ENCODE results near the gene CHAF1A.

Gene CHAF1A

GRCh38 chr19:4415352-4415751 is 12.9 kb downstream of the CHAF1A start:
- no peak for TF ChIP-seq FOXP2 (optimal IDR thresholded peaks at IDR 0.05; ENCODE audit: borderline replicate concordance, extremely low read depth, extremely low read length, insufficient read depth)

GRCh38 chr19:4416268-4416667 is 13.8 kb downstream of the CHAF1A start:
- TF ChIP-seq SIN3A (IDR thresholded peaks at IDR 0.05; ENCODE audit: borderline replicate concordance, insufficient read depth, low read length) (no peak), REST (IDR thresholded peaks at IDR 0.05; ENCODE audit: insufficient read depth in 1 of 2, low read depth in 2 of 2, low read length in 2 of 2) (no peak), TAF1 (IDR thresholded peaks at IDR 0.05; ENCODE audit: borderline replicate concordance, insufficient read depth, low read length) (no peak), POLR2AphosphoS5 (IDR thresholded peaks at IDR 0.05; ENCODE audit: low read depth, low read length) (no peak), FOXP2 (optimal IDR thresholded peaks at IDR 0.05; ENCODE audit: borderline replicate concordance, extremely low read depth, extremely low read length, insufficient read depth) (no peak)

GRCh38 chr19:4423416-4424126 is 21.1 kb downstream of the CHAF1A start:
- TF ChIP-seq SIN3A (IDR thresholded peaks at IDR 0.05; ENCODE audit: borderline replicate concordance, insufficient read depth, low read length) (no peak), FOXP2 (optimal IDR thresholded peaks at IDR 0.05; ENCODE audit: borderline replicate concordance, extremely low read depth, extremely low read length, insufficient read depth) (no peak)

DNA sequence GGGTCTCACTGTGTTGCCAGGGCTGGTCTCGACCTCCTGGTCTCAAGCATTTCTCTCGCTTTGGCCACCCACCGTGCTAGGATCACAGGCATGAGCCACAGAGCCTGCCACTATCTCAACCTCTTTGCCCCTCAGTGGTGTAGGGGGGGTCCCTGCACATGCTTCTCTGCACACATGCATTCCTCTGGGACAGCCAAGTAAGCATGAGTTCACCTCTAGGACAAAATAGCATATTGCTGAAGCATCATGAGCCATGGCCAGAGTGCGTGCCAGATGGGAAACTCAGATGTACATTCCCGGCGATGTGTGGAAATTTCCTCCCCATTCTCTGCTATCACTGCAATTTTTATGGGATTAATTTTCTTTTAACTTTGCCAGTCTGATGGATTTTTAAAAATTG is 23.1 kb downstream of the CHAF1A start:
- no peak for TF ChIP-seq POLR2AphosphoS5 (IDR thresholded peaks at IDR 0.05; ENCODE audit: low read depth, low read length)

DNA sequence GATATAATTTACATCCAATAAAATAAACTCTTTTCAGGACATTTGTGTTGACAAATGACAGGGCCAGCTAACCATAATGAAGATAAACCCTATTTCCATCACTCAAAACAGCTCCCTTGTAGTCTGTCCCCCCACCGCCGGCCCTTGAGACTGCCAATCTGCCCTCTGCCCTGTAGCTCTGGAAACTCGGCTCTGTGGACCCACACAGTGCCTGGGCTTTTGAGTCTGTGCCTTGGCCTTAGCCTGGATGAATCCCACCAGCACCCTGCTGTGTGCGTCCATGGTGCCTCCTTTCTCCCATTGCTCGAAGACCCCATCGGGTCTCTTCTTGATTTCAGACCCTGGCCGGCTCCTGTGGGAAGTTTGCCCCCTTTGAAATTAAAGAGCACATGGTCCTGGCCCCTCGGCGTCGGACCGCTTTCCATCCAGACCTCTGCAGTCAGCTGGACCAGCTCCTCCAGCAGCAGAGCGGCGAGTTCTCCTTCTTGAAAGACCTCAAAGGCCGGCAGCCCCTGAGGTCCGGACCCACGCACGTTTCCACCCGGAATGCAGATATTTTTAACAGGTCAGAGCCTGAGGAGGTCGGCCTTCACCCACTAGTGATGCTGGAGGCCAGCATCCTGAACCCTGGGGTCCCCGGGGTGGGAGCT is 26.0 kb downstream of the CHAF1A start:
- no peak for TF ChIP-seq REST (IDR thresholded peaks at IDR 0.05; ENCODE audit: insufficient read depth in 1 of 2, low read depth in 2 of 2, low read length in 2 of 2)
- no peak for TF ChIP-seq POLR2AphosphoS5 (IDR thresholded peaks at IDR 0.05; ENCODE audit: low read depth, low read length)

DNA sequence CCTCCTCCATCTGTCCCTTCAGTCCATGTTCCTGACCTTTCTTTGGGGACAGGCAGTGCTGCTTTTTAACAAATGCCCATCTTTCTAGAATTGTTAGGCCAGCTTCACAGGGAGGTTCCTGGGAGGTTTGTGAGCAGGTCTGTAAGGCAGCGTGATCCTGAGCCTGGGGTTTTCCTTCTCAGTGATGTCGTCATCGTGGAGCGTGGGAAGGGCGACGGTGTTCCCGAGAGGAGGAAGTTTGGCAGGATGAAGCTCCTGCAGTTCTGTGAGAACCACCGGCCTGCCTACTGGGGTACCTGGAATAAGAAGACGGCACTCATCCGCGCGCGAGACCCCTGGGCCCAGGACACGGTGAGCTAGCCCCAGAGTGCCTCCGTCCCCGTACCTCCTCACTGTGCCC is 26.8 kb downstream of the CHAF1A start:
- no peak for TF ChIP-seq TAF1 (IDR thresholded peaks at IDR 0.05; ENCODE audit: borderline replicate concordance, insufficient read depth, low read length)

DNA sequence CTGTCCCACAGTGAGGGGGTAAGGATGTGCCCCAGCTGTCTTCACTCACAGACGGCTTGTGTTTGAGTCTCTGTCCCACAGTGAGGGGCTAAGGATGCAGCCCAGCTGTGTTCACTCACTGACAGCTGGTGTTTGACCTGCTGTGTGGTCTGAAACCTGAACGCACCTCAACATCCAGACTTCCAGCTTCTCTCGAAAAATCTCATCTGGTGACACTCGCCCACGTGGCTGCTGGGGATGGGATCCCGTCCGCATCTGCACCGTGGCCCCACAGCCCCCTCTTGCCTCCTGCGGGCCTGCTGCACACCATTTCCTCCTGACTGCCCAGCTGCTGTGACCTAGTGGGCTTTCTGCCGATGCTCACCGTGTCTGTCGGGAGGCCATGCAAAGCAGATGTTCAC is 27.3 kb downstream of the CHAF1A start:
- no peak for TF ChIP-seq SIN3A (IDR thresholded peaks at IDR 0.05; ENCODE audit: borderline replicate concordance, insufficient read depth, low read length)
- no peak for TF ChIP-seq TAF1 (IDR thresholded peaks at IDR 0.05; ENCODE audit: borderline replicate concordance, insufficient read depth, low read length)
- TF ChIP-seq REST (IDR thresholded peaks at IDR 0.05; ENCODE audit: insufficient read depth in 1 of 2, low read depth in 2 of 2, low read length in 2 of 2): no peak
- TF ChIP-seq FOXP2 (optimal IDR thresholded peaks at IDR 0.05; ENCODE audit: borderline replicate concordance, extremely low read depth, extremely low read length, insufficient read depth): no peak
- no peak for TF ChIP-seq POLR2AphosphoS5 (IDR thresholded peaks at IDR 0.05; ENCODE audit: low read depth, low read length)

Data from PFSK-1 (cell line).